SH-SY5Y (cell line): ENCODE results near the gene UVRAG.

Experiments
- GATA2 ChIP-seq: IDR thresholded peaks from 2 replicates; pipeline ENCODE4 v1.6.1; 2011; ENCODE audit warnings: mild to moderate bottlenecking, low read depth, low read length
- GATA3 ChIP-seq: IDR thresholded peaks from 2 replicates; pipeline ENCODE4 v1.6.1; 2011; ENCODE audit warnings: low read depth, mild to moderate bottlenecking, low read length, moderate library complexity

DNA sequence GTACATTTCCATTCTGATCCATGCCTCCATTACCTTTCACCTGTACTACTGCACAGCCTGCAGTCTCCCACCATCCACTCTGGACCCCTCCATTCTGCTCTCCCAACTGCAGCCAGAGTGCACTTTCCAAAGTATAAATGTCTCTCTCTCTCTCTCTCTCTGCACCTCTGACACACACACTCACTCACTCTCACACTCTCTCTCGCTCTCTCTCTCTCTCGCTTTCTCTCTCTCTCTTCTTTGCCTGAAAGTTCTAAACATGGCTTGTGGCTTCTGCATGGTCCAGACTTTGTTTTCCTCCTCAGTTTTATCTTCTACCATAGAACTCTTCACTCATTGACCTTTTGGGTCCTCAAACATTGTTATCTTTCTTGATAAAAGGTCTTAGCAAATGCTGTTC, 314.7 kb downstream of the UVRAG start:
- TF ChIP-seq GATA2, result no peak
- TF ChIP-seq GATA3, result no peak
